ENCODE results near the gene LAG3. TPM values are rescaled to one million over a fixed set of nuclear protein-coding genes. Genes with fewer than 3 reads are reported as not detected.

Gene LAG3
- polyA plus RNA-seq, 4 donors, result 1.6 to 1.9 (median 1.7) TPM

DNA sequence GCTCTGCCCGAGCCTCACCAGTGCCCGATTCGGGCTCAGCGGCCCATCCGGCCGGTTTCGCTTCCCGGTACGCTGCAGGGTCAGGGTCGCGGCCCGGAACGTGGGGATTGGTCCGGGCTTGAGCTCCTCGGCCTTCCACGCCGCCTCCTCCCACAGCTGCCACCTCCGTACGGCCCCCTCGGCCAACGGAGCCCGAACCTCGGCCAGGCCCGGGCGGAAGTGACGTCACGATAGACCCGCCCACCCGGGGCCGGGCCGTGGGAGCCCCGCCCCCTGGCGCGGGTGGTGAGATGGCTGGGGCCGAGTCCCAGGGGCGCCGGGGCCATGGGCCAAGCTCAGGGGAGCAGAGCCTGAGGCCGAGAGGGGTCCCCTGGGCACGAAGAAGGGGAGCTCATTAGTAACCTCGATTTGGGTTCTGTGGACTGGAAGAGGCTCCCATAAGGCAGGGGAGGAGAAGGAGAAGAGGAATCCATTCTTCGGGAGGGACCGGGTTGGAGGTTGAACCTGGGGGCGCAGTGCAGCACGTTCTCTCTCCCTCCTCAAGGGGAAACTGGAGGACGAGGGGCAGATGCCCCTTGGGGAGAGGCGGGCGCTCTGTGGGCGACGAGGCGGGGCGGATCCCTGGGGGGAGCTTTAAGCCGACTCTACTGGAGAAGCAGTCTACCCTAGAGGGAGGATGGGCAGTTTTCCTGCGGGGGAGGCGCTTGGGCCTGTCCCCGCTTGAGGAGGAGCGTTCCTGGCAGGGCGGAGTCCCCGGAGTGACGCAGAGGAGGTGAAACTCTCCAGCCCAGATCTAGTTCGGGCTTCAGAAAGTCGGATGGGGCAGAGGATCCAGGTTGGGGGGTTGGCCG, 19.2 kb upstream of the LAG3 start, which contains the start of gene MLF2:
TSS of gene MLF2 (minus strand) at position 221 of the 851 bp plus-strand sequence. CDS start 807 bp downstream, outside the sequence.
- DNase-seq (ENCODE audit: low read depth in 4 of 4, low spot score in 3 of 4), result peak; percentile 96 to 98 (median 98)

DNA sequence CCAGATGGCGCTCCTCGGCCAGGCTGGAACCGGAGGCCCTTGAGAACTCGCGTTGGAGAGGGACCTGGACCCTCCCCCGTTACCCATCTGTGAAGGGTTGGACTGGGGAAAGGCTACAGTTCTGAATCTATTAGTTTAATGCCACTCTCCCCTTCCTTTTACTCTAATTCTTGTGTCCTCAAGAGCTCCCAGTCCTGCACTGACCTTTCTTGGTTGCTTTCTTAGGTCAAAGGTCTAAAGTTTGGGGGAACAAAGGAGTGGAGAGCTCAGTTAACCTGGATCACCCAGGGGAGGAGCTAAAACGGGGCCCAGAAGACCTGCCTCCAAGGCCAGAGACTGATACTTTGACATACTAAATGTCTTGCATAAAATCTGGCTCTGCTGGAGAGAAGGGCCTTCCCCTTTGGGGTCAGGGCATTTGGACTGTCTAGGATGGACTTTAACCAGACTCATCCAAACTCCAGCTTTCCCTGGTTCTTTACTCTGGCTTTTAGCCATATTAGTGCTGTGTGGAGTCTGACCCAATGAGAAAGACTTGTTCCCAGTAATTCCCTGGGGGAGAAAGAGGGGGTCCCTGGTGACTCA, 18.5 kb upstream of the LAG3 start:
- DNase-seq (ENCODE audit: low read depth in 4 of 4, low spot score in 3 of 4), result no peak

DNA sequence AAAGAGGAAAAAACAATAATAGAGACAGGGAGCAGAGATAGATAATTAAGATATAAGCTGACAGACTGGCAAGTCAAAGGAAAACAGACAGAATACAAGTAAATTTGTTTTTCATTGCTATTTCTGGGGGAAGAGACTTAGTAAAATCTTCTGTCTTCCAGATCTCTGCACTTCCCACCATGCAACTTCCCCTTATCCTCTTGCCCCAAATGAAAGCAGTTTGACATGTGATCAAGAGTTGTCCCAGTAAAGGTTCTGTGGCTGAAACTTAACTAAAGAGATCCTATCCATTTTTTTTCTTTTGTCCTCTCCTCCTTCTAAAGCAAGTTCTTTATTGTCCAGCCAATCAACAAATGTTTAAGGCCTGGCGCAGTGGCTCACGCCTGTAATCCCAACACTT, 17.9 kb upstream of the LAG3 start:
- no peak for DNase-seq (ENCODE audit: low read depth in 4 of 4, low spot score in 3 of 4)

DNA sequence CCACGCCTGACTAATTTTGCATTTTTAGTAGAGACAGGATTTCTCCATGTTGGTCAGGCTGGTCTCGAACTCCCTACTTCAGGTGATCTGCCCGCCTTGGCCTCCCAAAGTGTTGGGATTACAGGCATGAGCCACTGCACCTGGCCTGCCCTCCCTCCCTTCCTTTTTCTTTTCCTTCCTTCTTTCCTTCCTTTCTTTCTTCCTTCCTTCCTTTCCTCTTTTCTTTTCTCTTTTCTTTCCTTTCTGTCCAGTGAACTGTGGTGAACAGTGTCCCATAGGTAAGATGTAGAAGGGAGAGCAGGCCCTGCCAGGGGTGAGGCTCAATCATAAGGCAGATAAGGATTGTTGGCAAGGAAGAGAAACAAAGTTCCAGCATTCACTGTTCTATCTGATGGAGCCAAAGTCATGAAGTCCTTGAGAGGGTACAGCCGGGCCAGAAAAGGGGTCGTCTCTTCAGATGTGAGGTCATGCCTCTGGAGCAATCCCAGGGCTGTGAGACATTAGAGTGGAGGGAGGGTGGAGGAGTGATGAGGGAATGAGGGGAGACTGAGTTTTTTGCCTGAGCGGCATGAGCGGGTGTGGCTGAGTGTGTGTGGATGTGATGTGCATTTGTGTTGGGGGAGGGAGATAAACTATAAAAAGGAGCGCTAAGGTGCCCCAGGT, 15.2 kb upstream of the LAG3 start:
- no peak for DNase-seq (ENCODE audit: low read depth in 4 of 4, low spot score in 3 of 4)

DNA sequence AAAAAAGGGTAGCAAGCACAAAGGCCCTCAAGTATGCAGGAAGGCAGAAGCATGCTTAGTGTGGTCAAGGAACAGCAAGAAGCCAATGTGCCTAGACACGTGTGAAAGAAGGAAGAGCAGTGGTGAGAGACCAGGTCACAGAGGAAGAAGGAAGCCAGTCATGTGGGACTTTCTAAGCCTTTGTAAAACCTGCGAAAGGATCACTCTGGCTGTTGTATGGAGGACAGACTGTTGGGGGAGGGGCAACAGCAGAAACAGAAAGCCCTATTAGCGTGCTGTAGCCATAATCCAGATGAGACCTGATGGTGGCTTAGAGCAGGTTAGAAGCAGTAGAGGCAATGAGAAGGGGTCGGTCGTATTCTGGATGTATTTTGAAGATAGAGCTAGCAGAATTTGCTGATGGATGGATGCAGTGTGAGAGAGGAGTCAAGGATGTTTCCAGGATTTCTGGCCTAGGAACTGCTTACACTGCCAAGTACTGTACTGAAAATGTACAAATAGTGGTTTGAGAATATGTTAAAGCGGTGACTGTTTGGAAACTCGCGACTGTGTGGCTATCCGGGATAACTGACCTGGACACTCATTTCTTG, 13.7 kb upstream of the LAG3 start:
- no peak for DNase-seq (ENCODE audit: low read depth in 4 of 4, low spot score in 3 of 4)

DNA sequence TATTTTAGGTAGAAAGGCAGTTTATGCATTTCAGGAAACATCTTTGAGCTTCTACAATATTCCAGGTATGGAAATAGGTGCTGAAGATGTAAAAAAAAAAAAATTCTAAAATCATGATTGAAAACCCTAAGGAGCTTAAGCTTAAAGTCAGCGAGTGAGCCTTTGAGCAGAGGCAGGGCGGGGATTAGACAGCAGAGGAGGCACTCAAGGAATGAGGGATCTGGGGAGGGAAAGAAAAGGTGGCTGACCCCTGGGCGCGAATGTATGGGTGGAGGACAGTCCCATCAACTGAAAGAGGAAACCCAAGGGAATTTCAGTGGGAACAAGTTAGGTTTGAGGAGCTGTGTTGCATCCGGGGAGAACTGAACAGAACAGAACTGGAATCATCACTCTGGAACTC, 12.6 kb upstream of the LAG3 start:
- DNase-seq (ENCODE audit: low read depth in 4 of 4, low spot score in 3 of 4), result no peak

DNA sequence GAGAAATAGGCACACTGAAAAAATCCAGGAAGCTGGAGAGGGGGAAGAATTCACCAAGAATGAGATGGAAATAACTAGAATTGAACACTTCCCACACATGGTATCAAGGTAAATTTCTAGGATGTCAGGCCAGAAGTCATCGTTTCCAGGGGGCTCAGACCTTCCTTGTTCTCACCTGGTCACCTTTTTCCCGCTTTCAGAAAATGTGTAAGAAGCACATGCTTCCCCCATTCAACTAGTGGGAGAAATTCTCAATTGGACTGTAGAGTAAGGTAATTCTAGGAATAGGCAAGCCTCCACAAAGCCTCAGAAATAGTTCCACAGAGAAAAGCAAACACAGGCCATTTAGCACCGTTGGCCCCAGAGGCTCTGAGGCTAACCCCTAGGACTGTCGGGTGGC, 8.9 kb upstream of the LAG3 start:
- DNase-seq (ENCODE audit: low read depth in 4 of 4, low spot score in 3 of 4), result no peak

DNA sequence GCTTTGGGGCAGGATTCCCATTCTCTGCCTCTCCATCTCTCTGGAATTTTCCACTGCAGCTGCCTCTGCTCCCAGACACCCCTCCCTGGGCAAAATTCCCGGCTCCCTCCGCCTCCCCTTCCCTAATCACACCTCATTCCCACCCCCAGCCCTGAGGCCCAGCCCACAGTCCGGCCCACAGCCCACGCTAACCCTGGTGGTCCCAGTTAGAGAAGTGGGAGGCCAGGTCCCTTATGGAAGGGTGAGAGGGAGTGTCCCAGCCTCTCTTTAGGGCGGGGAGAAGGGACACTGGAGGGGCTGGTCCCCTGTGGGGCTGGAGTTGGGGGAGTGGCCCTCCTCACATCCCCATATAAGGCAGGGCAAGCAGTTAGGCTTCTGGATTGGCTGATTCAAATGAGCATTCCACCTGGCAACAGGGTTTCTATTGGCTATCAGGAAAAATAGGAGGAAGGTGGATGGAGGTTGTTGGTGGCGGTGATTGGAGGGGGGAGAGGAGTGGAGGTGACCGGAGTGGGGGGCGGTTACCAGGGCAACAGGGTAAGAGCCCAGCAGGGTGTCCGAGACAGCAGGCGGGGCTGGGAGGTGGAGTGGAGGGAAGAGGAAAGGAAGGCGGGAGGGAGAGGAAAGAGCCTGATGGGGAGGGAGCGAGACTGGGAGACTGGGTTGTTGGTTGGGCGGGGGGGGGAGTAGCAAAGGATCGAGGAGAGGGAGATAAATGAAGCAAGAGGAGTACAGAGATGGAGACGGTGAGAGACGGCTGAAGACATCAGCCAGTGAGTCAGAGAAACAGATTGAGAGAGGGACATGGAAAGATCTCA, 8.1 kb upstream of the LAG3 start:
- peak; percentile 78 to 97 (median 94) for DNase-seq (ENCODE audit: low read depth in 4 of 4, low spot score in 3 of 4)

DNA sequence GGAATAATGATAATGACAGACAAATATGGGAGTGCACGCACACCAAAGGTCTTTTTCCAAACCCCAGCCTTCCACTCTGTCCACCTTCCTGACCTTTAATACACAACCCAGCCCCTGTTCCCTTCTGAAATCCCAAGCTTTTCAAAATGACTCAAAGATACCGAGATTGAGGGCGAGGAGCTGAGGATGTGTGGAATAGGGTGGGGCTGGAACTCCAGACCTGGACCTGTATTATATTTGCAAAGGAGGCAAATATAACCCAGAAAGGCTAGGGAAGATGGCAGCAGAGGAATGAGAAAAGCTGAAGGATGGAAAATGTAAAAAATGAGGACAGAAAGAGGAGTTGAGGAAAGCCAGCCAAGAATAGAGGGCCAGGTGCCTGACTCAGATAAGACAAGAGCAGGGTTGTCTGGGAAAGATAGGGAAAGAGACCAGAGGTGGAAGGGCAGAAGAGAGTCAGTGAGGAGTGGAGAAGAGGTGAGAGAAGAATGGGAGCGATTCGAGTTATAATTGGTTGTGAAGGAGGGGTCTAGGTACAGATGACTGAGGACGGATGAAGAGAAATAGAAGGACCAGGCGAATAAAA, 7.2 kb upstream of the LAG3 start:
- no peak for DNase-seq (ENCODE audit: low read depth in 4 of 4, low spot score in 3 of 4)

DNA sequence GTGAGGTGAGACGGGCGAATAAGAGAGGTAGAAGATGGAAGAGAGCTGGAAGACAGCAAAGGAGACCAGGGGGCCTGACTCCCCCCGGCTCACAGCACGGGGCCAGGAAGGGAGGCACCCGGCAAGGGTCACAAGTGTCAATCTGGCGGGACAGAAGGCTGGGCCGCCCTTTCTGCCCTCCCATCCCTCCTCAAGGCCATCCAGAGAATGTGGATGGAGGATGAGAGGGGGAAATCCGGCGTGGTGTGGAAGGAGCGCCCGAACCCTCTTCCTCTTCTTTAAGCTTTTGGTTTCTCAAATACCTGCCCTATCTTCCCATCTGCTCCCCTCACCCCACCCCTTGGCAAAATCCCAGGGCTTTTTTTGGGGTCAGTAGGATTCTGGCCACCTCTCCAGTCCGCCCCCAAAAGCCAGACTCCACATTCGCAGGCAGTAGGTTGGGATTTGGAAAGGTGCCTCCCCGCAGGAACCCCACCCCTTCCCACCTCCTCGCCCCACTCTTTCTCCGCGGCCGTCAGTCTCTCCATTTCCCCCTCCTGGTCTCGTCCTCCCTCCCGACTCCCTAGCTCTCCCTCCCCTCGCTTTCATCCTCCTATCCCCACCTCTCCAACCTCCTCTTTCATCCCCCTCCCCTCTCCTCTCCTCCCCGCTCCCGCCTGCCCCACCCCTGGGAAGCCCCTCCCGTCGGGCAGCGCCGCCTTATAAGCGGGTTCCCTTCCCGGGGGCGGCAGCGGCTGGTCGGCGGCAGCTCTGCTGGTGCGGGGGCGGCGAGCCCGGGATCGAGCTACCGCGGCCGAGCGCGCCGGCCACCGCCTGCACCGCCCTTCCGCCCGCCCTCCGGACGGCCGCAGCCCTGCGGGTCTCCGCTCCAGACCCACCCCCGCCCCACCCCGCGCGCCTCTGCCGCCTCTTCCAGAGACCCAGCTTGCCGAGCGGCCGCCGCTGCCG, 6.4 kb upstream of the LAG3 start, which contains the start of gene PTMS:
TSS of gene PTMS (plus strand) at position 730 of the 948 bp plus-strand sequence. CDS start 343 bp downstream, outside the sequence.
- DNase-seq (ENCODE audit: low read depth in 4 of 4, low spot score in 3 of 4), result peak in 3 of 4 donors; percentile 70 to 81 (median 78)

DNA sequence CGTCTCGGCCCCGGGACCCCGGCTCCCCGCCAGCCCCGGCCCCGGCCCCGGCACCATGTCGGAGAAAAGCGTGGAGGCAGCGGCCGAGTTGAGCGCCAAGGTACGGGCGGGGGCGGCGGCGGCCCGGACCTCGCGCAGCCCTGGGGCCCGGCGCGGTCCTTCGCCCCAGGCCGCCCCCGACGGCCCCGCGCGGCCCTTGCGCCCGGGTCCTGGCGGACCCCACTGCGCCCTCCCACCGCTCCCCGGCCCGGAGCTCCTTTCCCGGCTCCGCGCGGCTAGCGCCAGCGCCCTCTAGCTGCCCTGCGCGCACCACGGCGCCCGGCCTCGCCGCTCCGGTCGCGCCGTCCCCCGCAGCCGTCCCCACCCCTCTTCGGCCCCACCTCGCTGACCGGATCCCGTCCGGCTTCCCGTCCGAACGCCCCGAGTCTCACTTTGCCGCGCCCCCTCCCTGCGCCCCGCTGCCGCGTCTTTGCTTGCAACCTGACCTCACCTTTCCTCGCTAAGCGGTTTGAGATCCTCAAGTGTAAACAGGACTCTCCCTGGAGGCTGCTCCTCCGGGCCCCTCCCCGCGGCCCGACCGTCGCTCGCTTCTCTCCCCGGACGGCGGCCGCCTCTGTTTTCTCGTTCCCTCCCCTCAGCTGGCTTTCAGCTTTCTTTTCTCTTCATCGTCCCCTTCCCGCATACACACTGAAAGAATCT, 5.5 kb upstream of the LAG3 start:
- peak in 1 of 4 donors; percentile 67 for DNase-seq (ENCODE audit: low read depth in 4 of 4, low spot score in 3 of 4)

DNA sequence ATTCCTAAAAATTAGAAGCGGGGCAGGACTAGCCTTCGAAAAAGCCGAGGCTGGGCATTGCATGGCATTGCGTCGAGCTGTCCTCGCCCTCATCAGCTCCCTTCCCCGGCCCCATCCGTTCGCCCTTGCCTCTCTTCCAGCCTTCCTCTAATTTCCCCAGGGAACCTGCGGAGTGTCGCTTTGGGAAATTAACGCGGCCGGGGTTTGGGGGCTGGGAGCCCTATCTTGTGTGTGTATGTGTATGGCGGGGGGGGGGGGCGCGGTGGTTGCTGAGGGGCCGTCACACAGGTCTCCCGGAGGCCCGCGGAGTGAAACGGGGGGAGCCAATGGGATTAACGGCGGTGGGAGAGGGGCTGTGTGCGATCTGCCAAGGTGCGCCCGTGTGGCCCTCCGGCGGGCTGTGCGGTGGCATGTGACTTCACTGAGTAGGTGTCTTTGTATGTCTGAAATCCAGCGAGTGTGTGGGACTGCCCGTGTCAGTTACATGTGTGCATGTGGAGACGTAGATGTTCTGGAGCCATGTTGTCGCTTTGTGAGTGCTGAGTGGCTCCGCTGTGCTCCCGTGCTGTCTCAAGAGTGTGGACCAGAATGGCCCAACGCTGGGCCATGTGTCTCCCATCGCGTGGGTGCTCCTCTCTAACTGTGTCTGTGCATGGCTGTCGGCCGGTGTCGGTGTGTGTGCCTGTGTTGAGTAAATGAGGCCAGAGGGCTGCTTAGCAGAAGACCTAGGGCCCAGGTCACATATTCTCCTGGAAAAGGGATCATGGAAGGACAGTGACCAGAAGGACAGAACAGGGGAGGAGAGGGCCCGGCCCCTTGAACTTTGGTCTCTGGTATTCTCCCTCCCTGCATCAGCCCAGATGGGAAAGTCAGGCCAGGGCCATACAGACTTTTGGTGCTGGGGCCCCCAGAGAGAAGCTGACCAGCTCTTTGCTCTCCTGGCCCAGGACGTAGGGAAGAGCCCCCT, 4.7 kb upstream of the LAG3 start:
- DNase-seq (ENCODE audit: low read depth in 4 of 4, low spot score in 3 of 4), result no peak

DNA sequence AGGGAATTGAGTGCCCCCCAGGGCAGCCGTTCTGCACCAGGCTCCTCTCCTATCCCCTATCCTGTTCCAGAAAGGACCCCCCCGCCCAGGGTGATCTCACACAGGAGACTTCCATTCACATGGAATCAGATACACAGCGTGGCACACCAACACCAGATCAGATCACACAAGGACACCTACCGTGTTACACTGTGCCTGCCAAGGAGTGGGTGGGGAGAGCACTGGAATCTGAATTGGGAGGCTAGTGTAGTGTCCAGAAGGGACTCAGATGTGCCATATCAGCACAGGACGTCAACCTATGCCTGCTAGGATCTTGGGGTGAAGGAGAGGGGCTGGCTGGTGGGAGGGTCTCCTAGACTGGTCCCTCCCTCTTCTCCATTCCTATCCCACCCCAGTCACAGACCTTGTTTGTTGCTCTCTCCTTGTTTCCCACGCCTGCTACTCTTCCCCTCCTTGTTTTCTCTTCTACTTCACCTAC, 3.8 kb upstream of the LAG3 start:
- DNase-seq (ENCODE audit: low read depth in 4 of 4, low spot score in 3 of 4), result no peak

DNA sequence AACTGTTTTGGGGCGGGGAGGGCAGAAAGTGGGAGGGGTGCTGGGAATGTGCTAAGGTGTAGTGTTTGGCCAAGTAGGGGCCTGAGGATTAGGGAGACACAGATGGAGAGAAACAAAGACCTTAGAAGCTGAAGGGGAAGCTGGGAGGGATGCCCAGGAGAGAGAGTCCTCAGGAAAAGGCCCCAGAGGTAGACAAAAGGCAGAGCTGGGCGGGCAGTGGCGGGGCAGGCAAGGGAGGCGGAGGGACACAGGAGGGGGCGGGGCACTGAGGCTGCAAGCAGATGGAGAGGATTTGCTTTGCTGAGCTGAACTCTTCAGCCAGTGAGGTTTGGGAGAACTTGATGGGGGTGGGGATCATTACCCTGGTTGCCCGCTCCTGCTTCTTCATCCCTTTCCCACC, 3.3 kb upstream of the LAG3 start:
- DNase-seq (ENCODE audit: low read depth in 4 of 4, low spot score in 3 of 4), result no peak

DNA sequence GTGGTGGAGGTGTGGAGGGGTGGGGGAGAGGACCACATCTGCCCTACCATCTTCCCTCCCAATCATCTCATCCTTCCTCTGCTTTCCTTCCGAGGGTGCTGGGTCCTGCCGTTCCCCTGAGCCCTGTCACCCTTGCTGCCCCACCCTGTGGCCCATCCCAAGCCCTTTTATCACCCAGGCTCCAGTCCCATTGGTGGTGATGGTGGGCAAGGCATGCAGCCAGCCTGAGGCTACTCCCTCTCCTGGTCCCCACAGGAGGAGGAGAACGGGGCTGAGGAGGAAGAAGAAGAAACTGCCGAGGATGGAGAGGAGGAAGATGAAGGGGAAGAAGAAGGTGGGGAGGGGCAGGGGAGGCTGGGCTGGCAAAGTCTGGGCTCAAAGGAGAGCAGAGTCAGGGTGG, 2.7 kb upstream of the LAG3 start:
- DNase-seq (ENCODE audit: low read depth in 4 of 4, low spot score in 3 of 4), result no peak

DNA sequence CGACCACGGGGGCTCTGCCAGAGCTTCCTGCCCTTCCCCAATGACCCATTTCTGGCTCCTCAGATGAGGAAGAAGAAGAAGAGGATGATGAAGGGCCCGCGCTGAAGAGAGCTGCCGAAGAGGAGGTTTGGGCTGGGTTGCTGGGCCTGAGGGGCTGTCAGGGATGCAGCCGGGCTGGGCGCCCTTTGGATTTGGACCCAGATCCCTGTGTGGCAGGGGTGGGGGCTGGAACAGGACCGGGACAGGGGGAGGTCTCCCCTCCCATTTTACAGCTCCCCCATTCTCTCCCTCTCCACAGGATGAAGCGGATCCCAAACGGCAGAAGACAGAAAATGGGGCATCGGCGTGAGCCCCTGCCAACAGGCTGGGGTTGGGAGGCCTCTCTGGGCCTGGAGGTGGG, 2.2 kb upstream of the LAG3 start:
- no peak for DNase-seq (ENCODE audit: low read depth in 4 of 4, low spot score in 3 of 4)

DNA sequence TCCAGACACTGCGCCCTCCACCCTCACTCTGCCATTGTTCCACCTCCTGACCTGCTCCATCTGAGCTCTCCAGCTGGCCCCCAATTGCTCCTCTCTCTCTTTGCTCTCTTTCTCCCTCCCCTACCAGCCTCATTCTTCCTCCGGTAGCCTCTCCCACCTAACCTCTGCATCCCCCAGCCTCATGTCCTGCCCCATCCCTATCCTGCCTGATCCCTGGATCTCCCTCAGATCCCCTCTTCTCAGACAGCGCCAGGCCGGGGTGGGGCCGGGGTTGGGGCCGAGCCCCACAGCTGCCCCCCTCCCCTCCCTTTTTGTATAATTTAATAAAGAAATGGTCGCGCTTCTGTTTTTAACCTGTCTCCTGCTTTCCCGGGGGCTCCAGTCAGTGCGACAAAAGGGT, 1.7 kb upstream of the LAG3 start:
- DNase-seq (ENCODE audit: low read depth in 4 of 4, low spot score in 3 of 4), result no peak

Data from right renal pelvis (tissue), 4 donors.